Measurements from ENCODE around the gene HDAC10. TPM values are rescaled to one million over a fixed set of nuclear protein-coding genes. Genes with fewer than 3 reads are reported as not detected.

The HDAC10 gene
- total RNA-seq, 1 donor from 2014 or later = 13.6 TPM

- intact Hi-C loops (cut with micrococcal nuclease) = no loop called here
- no peak for TF ChIP-seq CTCF (IDR thresholded peaks at IDR 0.05; ENCODE audit: borderline replicate concordance)
- H3K27me3 ChIP-seq (ENCODE audit: low read depth) = peaks cover 5% of the 10 kb centered on the region
- no peaks in the 10 kb centered on the region for H3K9me3 ChIP-seq (replicated peaks)
- no peak for DNase-seq
- H3K36me3 ChIP-seq = no peaks in the 10 kb centered on the region
- peaks cover 36% of the 10 kb centered on the region for H3K4me1 ChIP-seq
- no peak overlapping the region for H3K4me3 ChIP-seq
- H3K27ac ChIP-seq (replicated peaks) = peak overlapping the region; percentile 56
Observed at GRCh38 chr22:50257041-50257440, 6.0 kb upstream of the HDAC10 start.

- no peak overlapping the region for H3K4me3 ChIP-seq
- no peaks in the 10 kb centered on the region for H3K9me3 ChIP-seq (replicated peaks)
- no peak for TF ChIP-seq CTCF (IDR thresholded peaks at IDR 0.05; ENCODE audit: borderline replicate concordance)
- intact Hi-C loops (cut with micrococcal nuclease) = no loop called here
- no peaks in the 10 kb centered on the region for H3K27me3 ChIP-seq (ENCODE audit: low read depth)
- peaks cover 38% of the 10 kb centered on the region for H3K4me1 ChIP-seq
- H3K36me3 ChIP-seq = no peaks in the 10 kb centered on the region
- DNase-seq = no peak
- H3K27ac ChIP-seq (replicated peaks) = no peak overlapping the region
Observed at GRCh38 chr22:50256258-50256862, 5.3 kb upstream of the HDAC10 start.

GRCh38 chr22:50255607-50256006 is 4.5 kb upstream of the HDAC10 start:
- Histone ChIP-seq H3K36me3 (no peaks in the 10 kb centered on the region), H3K4me3 (no peak overlapping the region), H3K4me1 (peaks cover 41% of the 10 kb centered on the region), H3K9me3 (replicated peaks) (no peaks in the 10 kb centered on the region), H3K27ac (replicated peaks) (no peak overlapping the region), H3K27me3 (ENCODE audit: low read depth) (no peaks in the 10 kb centered on the region)
- intact Hi-C loops (cut with micrococcal nuclease) = no loop called here
- no peak for TF ChIP-seq CTCF (IDR thresholded peaks at IDR 0.05; ENCODE audit: borderline replicate concordance)
- no peak for DNase-seq

GRCh38 chr22:50255099-50255498 is 4.0 kb upstream of the HDAC10 start:
- no peaks in the 10 kb centered on the region for H3K27me3 ChIP-seq (ENCODE audit: low read depth)
- no peak for DNase-seq
- H3K4me3 ChIP-seq = no peak overlapping the region
- TF ChIP-seq CTCF (IDR thresholded peaks at IDR 0.05; ENCODE audit: borderline replicate concordance) = no peak
- peaks cover 41% of the 10 kb centered on the region for H3K4me1 ChIP-seq
- no peaks in the 10 kb centered on the region for H3K9me3 ChIP-seq (replicated peaks)
- intact Hi-C loops (cut with micrococcal nuclease) = no loop called here
- no peaks in the 10 kb centered on the region for H3K36me3 ChIP-seq
- no peak overlapping the region for H3K27ac ChIP-seq (replicated peaks)

GRCh38 chr22:50253941-50254340 is 2.9 kb upstream of the HDAC10 start:
- peaks cover 45% of the 10 kb centered on the region for H3K4me1 ChIP-seq
- DNase-seq = no peak
- no peak for TF ChIP-seq CTCF (IDR thresholded peaks at IDR 0.05; ENCODE audit: borderline replicate concordance)
- no peaks in the 10 kb centered on the region for H3K9me3 ChIP-seq (replicated peaks)
- no peaks in the 10 kb centered on the region for H3K36me3 ChIP-seq
- H3K4me3 ChIP-seq = no peak overlapping the region
- intact Hi-C loops (cut with micrococcal nuclease) = no loop called here
- H3K27ac ChIP-seq (replicated peaks) = no peak overlapping the region
- H3K27me3 ChIP-seq (ENCODE audit: low read depth) = no peaks in the 10 kb centered on the region
